WTC11 (cell line): ENCODE results near the gene NANOS1. TPM values are rescaled to one million over a fixed set of nuclear protein-coding genes. Genes with fewer than 3 reads are reported as not detected.

Experiments used
- ATAC-seq: fragments of 200-7000 bp; cut with Tn5 transposase; 2 replicates; pipeline ENCODE4 v1.10.0; 2021; ENCODE audit warnings: mild to moderate bottlenecking, moderate library complexity
- CTCF ChIA-PET: fragments of 300-600 bp; sonication (Branson Sonifier 250); formaldehyde crosslinking; loops from one replicate; lab custom pipeline; 2021; ENCODE audit warnings: antibody characterized with exemption; lab: Charles Lee
- POLR2A ChIA-PET: fragments of 350-600 bp; sonication (Branson Sonifier 250); formaldehyde crosslinking; loops from one replicate; lab custom pipeline; 2021; ENCODE audit warnings: antibody characterized with exemption; lab: Charles Lee
- DNase-seq: peaks from one replicate; pipeline ENCODE4 v3.0.0; 2021; ENCODE audit warnings: low spot score
- H3K27ac Mint-ChIP-seq: 2 replicates; pipeline ENCODE4 v1.8.0; 2021; ENCODE audit warnings: mixed read lengths
- H3K27me3 Mint-ChIP-seq: 2 replicates; pipeline ENCODE4 v1.8.0; 2021; ENCODE audit warnings: low read depth, mild to moderate bottlenecking, moderate library complexity, mixed read lengths
- H3K36me3 Mint-ChIP-seq: 2 replicates; pipeline ENCODE4 v1.8.0; 2021; ENCODE audit warnings: mixed read lengths
- H3K4me1 Mint-ChIP-seq: 2 replicates; pipeline ENCODE4 v1.8.0; 2022; ENCODE audit warnings: mixed read lengths
- H3K4me3 Mint-ChIP-seq: 2 replicates; pipeline ENCODE4 v1.8.0; 2021; ENCODE audit warnings: mild to moderate bottlenecking, moderate library complexity, mixed read lengths
- H3K9me3 Mint-ChIP-seq: 2 replicates; pipeline ENCODE4 v1.8.0; 2021; ENCODE audit warnings: mixed read lengths
- ATF2 ChIP-seq: sonication (generic); formaldehyde crosslinking; IDR thresholded peaks from 2 replicates; pipeline ENCODE4 v1.8.1; 2022; ENCODE audit warnings: low read depth, missing genetic modification reagents, borderline replicate concordance
- CREB1 ChIP-seq: sonication (generic); formaldehyde crosslinking; IDR thresholded peaks from 2 replicates; pipeline ENCODE4 v1.8.0; 2023; ENCODE audit warnings: mild to moderate bottlenecking, missing genetic modification reagents
- E2F4 ChIP-seq: sonication (generic); formaldehyde crosslinking; IDR thresholded peaks from 2 replicates; pipeline ENCODE4 v1.8.1; 2022; ENCODE audit warnings: low read depth, mild to moderate bottlenecking, moderate library complexity, missing genetic modification reagents, borderline replicate concordance
- ELF4 ChIP-seq: sonication (generic); formaldehyde crosslinking; IDR thresholded peaks from 2 replicates; pipeline ENCODE4 v1.8.1; 2022; ENCODE audit warnings: low read depth, mild to moderate bottlenecking, moderate library complexity, missing genetic modification reagents
- EMX1 ChIP-seq: fragments of 250-450 bp; sonication (Bioruptor Pico); IDR thresholded peaks from 2 replicates; pipeline ENCODE4 v1.8.0; 2021; ENCODE audit warnings: mild to moderate bottlenecking
- FOXK1 ChIP-seq: sonication (generic); formaldehyde crosslinking; IDR thresholded peaks from 2 replicates; pipeline ENCODE4 v1.8.0; 2022; ENCODE audit warnings: mild to moderate bottlenecking, moderate library complexity, missing genetic modification reagents
- GTF2I ChIP-seq: fragments of 250-450 bp; sonication (Bioruptor Pico); conservative IDR thresholded peaks from 2 replicates; pipeline ENCODE4 v1.4.0; 2021; ENCODE audit warnings: mild to moderate bottlenecking
- HMGA2 ChIP-seq: fragments of 250-450 bp; sonication (Bioruptor Pico); IDR thresholded peaks from 2 replicates; pipeline ENCODE4 v1.4.0; 2021; ENCODE audit warnings: mild to moderate bottlenecking, moderate library complexity
- IRF2 ChIP-seq: sonication (generic); formaldehyde crosslinking; IDR thresholded peaks from 2 replicates; pipeline ENCODE4 v1.8.0; 2022; ENCODE audit warnings: low read depth, missing genetic modification reagents, borderline replicate concordance
- JAZF1 ChIP-seq: fragments of 250-450 bp; sonication (Bioruptor Pico); IDR thresholded peaks from 2 replicates; pipeline ENCODE4 v1.9.0; 2021; ENCODE audit warnings: moderate library complexity, mild to moderate bottlenecking, inconsistent platforms
- NR2C2 ChIP-seq: sonication (generic); formaldehyde crosslinking; IDR thresholded peaks from 2 replicates; pipeline ENCODE4 v1.8.0; 2022; ENCODE audit warnings: mild to moderate bottlenecking, missing genetic modification reagents
- PRDM15 ChIP-seq: sonication (generic); formaldehyde crosslinking; IDR thresholded peaks from 2 replicates; pipeline ENCODE4 v1.8.0; 2022; ENCODE audit warnings: missing genetic modification reagents
- SMAD3 ChIP-seq: sonication (generic); formaldehyde crosslinking; IDR thresholded peaks from 2 replicates; pipeline ENCODE4 v1.8.0; 2022; ENCODE audit warnings: missing genetic modification reagents, mild to moderate bottlenecking, borderline replicate concordance
- SMAD4 ChIP-seq: sonication (generic); formaldehyde crosslinking; IDR thresholded peaks from 2 replicates; pipeline ENCODE4 v1.8.0; 2022; ENCODE audit warnings: mild to moderate bottlenecking, missing genetic modification reagents
- SOX15 ChIP-seq: fragments of 250-450 bp; sonication (Bioruptor Pico); IDR thresholded peaks from 2 replicates; pipeline ENCODE4 v1.9.0; 2021; ENCODE audit warnings: mild to moderate bottlenecking
- ZNF121 ChIP-seq: sonication (generic); formaldehyde crosslinking; IDR thresholded peaks from 2 replicates; pipeline ENCODE4 v1.8.0; 2023; ENCODE audit warnings: missing genetic modification reagents
- ZNF138 ChIP-seq: sonication (generic); formaldehyde crosslinking; conservative IDR thresholded peaks from 2 replicates; pipeline ENCODE4 v1.8.1; 2022; ENCODE audit warnings: mild to moderate bottlenecking, moderate library complexity, missing genetic modification reagents
- ZNF232 ChIP-seq: sonication (generic); formaldehyde crosslinking; IDR thresholded peaks from 2 replicates; pipeline ENCODE4 v1.8.0; 2022; ENCODE audit warnings: mild to moderate bottlenecking, missing genetic modification reagents
- ZNF317 ChIP-seq: sonication (generic); formaldehyde crosslinking; IDR thresholded peaks from 2 replicates; pipeline ENCODE4 v1.8.1; 2023; ENCODE audit warnings: low read depth, mild to moderate bottlenecking, moderate library complexity, missing genetic modification reagents, borderline replicate concordance
- ZNF396 ChIP-seq: fragments of 250-450 bp; sonication (Bioruptor Pico); IDR thresholded peaks from 2 replicates; pipeline ENCODE4 v1.8.0; 2021; ENCODE audit warnings: mild to moderate bottlenecking, moderate library complexity, borderline replicate concordance
- ZNF671 ChIP-seq: fragments of 250-450 bp; sonication (Bioruptor Pico); IDR thresholded peaks from 2 replicates; pipeline ENCODE4 v1.8.0; 2021; ENCODE audit warnings: mild to moderate bottlenecking
- ZSCAN18 ChIP-seq: fragments of 250-450 bp; sonication (Bioruptor Pico); IDR thresholded peaks from 2 replicates; pipeline ENCODE4 v2.1.2; 2022; ENCODE audit warnings: mild to moderate bottlenecking, moderate library complexity
- total RNA-seq: library from RNA; stranded (reverse); gene quantifications from 3 replicates; pipeline ENCODE4 v1.2.3, GENCODE V29; 2021
- TF ChIP-seq, protein P1 (sequence below): sonication (generic); formaldehyde crosslinking; IDR thresholded peaks from 2 replicates; pipeline ENCODE4 v1.8.0; 2023; ENCODE audit warnings: mild to moderate bottlenecking, missing genetic modification reagents
- TF ChIP-seq, protein P2 (sequence below): sonication (generic); formaldehyde crosslinking; IDR thresholded peaks from 2 replicates; pipeline ENCODE4 v1.8.0; 2022; ENCODE audit warnings: mild to moderate bottlenecking, missing genetic modification reagents

The NANOS1 gene
- total RNA-seq, 1 experiment from 2014 or later, result 2.9 TPM

DNA sequence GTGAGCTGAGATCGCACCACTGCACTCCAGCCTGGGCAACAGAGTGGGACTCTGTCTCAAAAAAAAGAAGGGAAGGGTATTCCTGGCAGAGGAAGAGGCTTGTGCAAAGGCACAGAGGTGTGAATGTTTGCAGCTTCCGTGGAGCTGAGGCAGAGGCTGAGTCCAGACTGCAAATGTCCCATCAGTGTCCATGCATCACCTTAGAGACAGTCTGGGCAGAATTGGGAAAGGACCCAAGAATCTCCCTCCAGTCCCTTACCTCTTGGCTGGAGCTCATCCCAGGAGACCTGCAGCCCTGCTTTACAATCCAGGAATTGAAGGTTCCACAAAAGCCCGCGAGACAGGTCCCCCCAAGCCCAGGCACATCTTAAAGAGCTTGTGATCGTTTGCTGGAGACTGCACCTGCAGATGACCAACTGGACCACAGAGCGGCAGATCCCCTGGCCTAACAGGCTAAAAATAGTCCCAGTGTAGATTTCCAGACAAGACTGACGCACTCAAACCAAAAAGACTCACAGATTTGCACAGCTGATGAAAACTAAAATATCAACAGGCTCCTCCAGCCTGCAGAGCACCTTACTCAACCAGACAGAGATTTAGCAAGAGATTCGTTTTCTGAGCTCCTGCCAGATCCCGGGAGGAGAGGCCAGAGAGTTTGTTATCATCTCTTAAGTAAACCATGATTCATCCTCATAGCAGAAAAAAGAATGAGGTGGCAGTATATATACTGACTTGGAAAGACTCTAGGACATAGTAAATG, 22.9 kb upstream of the NANOS1 start (continued):
- TF ChIP-seq, protein P1, sequence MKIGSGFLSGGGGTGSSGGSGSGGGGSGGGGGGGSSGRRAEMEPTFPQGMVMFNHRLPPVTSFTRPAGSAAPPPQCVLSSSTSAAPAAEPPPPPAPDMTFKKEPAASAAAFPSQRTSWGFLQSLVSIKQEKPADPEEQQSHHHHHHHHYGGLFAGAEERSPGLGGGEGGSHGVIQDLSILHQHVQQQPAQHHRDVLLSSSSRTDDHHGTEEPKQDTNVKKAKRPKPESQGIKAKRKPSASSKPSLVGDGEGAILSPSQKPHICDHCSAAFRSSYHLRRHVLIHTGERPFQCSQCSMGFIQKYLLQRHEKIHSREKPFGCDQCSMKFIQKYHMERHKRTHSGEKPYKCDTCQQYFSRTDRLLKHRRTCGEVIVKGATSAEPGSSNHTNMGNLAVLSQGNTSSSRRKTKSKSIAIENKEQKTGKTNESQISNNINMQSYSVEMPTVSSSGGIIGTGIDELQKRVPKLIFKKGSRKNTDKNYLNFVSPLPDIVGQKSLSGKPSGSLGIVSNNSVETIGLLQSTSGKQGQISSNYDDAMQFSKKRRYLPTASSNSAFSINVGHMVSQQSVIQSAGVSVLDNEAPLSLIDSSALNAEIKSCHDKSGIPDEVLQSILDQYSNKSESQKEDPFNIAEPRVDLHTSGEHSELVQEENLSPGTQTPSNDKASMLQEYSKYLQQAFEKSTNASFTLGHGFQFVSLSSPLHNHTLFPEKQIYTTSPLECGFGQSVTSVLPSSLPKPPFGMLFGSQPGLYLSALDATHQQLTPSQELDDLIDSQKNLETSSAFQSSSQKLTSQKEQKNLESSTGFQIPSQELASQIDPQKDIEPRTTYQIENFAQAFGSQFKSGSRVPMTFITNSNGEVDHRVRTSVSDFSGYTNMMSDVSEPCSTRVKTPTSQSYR (CRISPR knock-in tag), result no peak
- TF ChIP-seq IRF2, result no peak
- TF ChIP-seq ELF4 (CRISPR knock-in tag), result no peak
- no peak for TF ChIP-seq ZNF317 (CRISPR knock-in tag)
- no peak for TF ChIP-seq CREB1
- TF ChIP-seq SMAD4 (CRISPR knock-in tag), result no peak

- DNase-seq, result no peak
- ChIA-PET CTCF (no interaction called here), POLR2A (no interaction called here)
- Mint-ChIP-seq H3K27me3 (no peaks in the 10 kb centered on the region), H3K27ac (no peak overlapping the region), H3K36me3 (no peaks in the 10 kb centered on the region), H3K4me3 (no peak overlapping the region), H3K9me3 (peaks cover 13% of the 10 kb centered on the region), H3K4me1 (peaks cover 3% of the 10 kb centered on the region; the same call in 1 of the 2 replicates)
- ATAC-seq, result no peak
- TF ChIP-seq E2F4 (CRISPR knock-in tag) (no peak), ATF2 (CRISPR knock-in tag) (no peak), FOXK1 (no peak), PRDM15 (CRISPR knock-in tag) (no peak), ZNF138 (CRISPR knock-in tag) (no peak), ZNF671 (no peak), NR2C2 (CRISPR knock-in tag) (no peak), ZNF396 (no peak), EMX1 (no peak), HMGA2 (CRISPR knock-in tag) (no peak), ZNF121 (CRISPR knock-in tag) (no peak), SMAD3 (no peak), SOX15 (CRISPR knock-in tag) (no peak), ZSCAN18 (CRISPR knock-in tag) (no peak), JAZF1 (CRISPR knock-in tag) (no peak), GTF2I (CRISPR knock-in tag) (no peak), ZNF232 (CRISPR knock-in tag) (no peak)
- TF ChIP-seq, protein P2, sequence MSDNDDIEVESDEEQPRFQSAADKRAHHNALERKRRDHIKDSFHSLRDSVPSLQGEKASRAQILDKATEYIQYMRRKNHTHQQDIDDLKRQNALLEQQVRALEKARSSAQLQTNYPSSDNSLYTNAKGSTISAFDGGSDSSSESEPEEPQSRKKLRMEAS (CRISPR knock-in tag), result no peak
These were observed 22.3 kb upstream of the NANOS1 start for GRCh38 chr10:119007211-119007574.
